Right lobe of liver (tissue), 4 donors: Measurements from ENCODE around the gene RREB1.

Source experiments
- POLR2A ChIP-seq: fragments of 450-650 bp; IDR thresholded peaks from one replicate; pipeline ENCODE4 v1.6.1; 2017; ENCODE audit warnings: antibody characterized with exemption, mild to moderate bottlenecking
- TF ChIP-seq, protein P1 (sequence below), 4 donors: fragments of 200-600 bp in 3 of 4; fragments of 450-650 bp in 1 of 4; IDR thresholded peaks; one replicate each; pipeline versions ENCODE4 v1.5.1 to v1.8.0; 2016 to 2022; ENCODE audit warnings: antibody characterized with exemption in 4 of 4, mild to moderate bottlenecking in 2 of 4
- donor health status: DM: no; HTN: no; CAD: no.
- donor health status: DM: no; HTN: no; CAD: no.
- donor health status: DM: no; HTN: yes; CAD: no.

DNA sequence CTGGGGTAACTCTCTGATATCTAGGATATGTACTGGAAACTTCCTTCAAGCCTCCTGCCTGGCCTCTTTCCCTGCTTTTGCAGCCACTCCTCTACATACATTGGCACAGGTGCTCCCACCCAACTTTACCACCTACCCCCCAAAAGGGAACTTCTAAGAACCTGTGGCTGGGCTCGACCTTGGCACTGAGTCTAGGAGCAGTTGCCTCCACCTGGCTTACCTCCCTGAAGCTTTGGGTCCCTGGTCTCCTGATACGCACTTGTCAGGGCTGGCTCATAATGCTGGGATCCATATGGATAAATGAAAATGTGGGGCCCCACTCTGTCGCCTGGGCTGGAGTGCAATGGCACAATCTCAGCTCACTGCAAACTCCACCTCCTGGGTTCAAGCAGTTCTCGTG lies 149.0 kb downstream of the RREB1 start:
- TF ChIP-seq, protein P1, sequence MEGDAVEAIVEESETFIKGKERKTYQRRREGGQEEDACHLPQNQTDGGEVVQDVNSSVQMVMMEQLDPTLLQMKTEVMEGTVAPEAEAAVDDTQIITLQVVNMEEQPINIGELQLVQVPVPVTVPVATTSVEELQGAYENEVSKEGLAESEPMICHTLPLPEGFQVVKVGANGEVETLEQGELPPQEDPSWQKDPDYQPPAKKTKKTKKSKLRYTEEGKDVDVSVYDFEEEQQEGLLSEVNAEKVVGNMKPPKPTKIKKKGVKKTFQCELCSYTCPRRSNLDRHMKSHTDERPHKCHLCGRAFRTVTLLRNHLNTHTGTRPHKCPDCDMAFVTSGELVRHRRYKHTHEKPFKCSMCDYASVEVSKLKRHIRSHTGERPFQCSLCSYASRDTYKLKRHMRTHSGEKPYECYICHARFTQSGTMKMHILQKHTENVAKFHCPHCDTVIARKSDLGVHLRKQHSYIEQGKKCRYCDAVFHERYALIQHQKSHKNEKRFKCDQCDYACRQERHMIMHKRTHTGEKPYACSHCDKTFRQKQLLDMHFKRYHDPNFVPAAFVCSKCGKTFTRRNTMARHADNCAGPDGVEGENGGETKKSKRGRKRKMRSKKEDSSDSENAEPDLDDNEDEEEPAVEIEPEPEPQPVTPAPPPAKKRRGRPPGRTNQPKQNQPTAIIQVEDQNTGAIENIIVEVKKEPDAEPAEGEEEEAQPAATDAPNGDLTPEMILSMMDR (IDR thresholded peaks at IDR 0.05): no peak
- no peak for TF ChIP-seq POLR2A
